ENCODE results near the gene EGR2.

The EGR2 gene

GRCh38 chr10:62815381-62816075 is 638 bp downstream of the EGR2 start:
- ATAC-seq (replicated peaks; ENCODE audit: extremely low read depth, poor library complexity, severe bottlenecking) (no peak), DNase-seq (ENCODE audit: low spot score in 2 of 2) (no peak)
- Mint-ChIP-seq H3K27ac (ENCODE audit: low read depth) (peak overlapping the region; percentile 88), H3K4me1 (peaks cover 68% of the 10 kb centered on the region), H3K4me3 (peak overlapping the region; percentile 87), H3K27me3 (peaks cover 52% of the 10 kb centered on the region), H3K9me3 (no peaks in the 10 kb centered on the region), H3K36me3 (ENCODE audit: insufficient read depth) (peaks cover 14% of the 10 kb centered on the region)

- Mint-ChIP-seq H3K36me3 (ENCODE audit: insufficient read depth) (peaks cover 14% of the 10 kb centered on the region), H3K4me3 (peak overlapping the region; percentile 87), H3K27me3 (peaks cover 46% of the 10 kb centered on the region), H3K9me3 (no peaks in the 10 kb centered on the region), H3K4me1 (peaks cover 71% of the 10 kb centered on the region), H3K27ac (ENCODE audit: low read depth) (peak overlapping the region; percentile 88)
- no peak for ATAC-seq (replicated peaks; ENCODE audit: extremely low read depth, poor library complexity, severe bottlenecking)
- no peak for DNase-seq (ENCODE audit: low spot score in 2 of 2)
These were observed 1.3 kb downstream of the EGR2 start for GRCh38 chr10:62814756-62815380.

- peaks cover 14% of the 10 kb centered on the region for H3K36me3 Mint-ChIP-seq (ENCODE audit: insufficient read depth)
- ATAC-seq (replicated peaks; ENCODE audit: extremely low read depth, poor library complexity, severe bottlenecking) (no peak), DNase-seq (ENCODE audit: low spot score in 2 of 2) (no peak)
These were observed 2.2 kb downstream of the EGR2 start for GRCh38 chr10:62813981-62814380.

GRCh38 chr10:62813453-62813852 is 2.7 kb downstream of the EGR2 start:
- no peak for ATAC-seq (replicated peaks; ENCODE audit: extremely low read depth, poor library complexity, severe bottlenecking)
- Mint-ChIP-seq H3K27ac (ENCODE audit: low read depth) (no peak overlapping the region), H3K4me1 (peaks cover 72% of the 10 kb centered on the region), H3K36me3 (ENCODE audit: insufficient read depth) (peaks cover 14% of the 10 kb centered on the region), H3K27me3 (peaks cover 36% of the 10 kb centered on the region), H3K4me3 (peak overlapping the region; percentile 87), H3K9me3 (no peaks in the 10 kb centered on the region)
- DNase-seq (ENCODE audit: low spot score in 2 of 2): no peak

More at GRCh38 chr10:62813981-62814380, 2.2 kb downstream of the EGR2 start:
- Mint-ChIP-seq H3K27me3 (peaks cover 37% of the 10 kb centered on the region), H3K9me3 (no peaks in the 10 kb centered on the region), H3K4me1 (peaks cover 71% of the 10 kb centered on the region), H3K4me3 (peak overlapping the region; percentile 87), H3K27ac (ENCODE audit: low read depth) (no peak overlapping the region)

- DNase-seq (ENCODE audit: low spot score in 2 of 2): no peak
- Mint-ChIP-seq H3K4me3 (no peak overlapping the region), H3K27ac (ENCODE audit: low read depth) (no peak overlapping the region), H3K4me1 (peaks cover 69% of the 10 kb centered on the region), H3K36me3 (ENCODE audit: insufficient read depth) (peaks cover 14% of the 10 kb centered on the region), H3K9me3 (no peaks in the 10 kb centered on the region), H3K27me3 (peaks cover 36% of the 10 kb centered on the region)
- ATAC-seq (replicated peaks; ENCODE audit: extremely low read depth, poor library complexity, severe bottlenecking): no peak
These were observed 3.3 kb downstream of the EGR2 start for GRCh38 chr10:62812672-62813439.

GRCh38 chr10:62811159-62811875 is 4.8 kb downstream of the EGR2 start:
- H3K27ac Mint-ChIP-seq (ENCODE audit: low read depth): peak overlapping the region; percentile 70

GRCh38 chr10:62810156-62810902 is 5.8 kb downstream of the EGR2 start:
- Mint-ChIP-seq H3K27me3 (peaks cover 24% of the 10 kb centered on the region), H3K4me3 (no peak overlapping the region), H3K4me1 (peaks cover 63% of the 10 kb centered on the region), H3K9me3 (no peaks in the 10 kb centered on the region), H3K36me3 (ENCODE audit: insufficient read depth) (peaks cover 4% of the 10 kb centered on the region), H3K27ac (ENCODE audit: low read depth) (no peak overlapping the region)
- ATAC-seq (replicated peaks; ENCODE audit: extremely low read depth, poor library complexity, severe bottlenecking) (no peak), DNase-seq (ENCODE audit: low spot score in 2 of 2) (no peak)

More at GRCh38 chr10:62811159-62811875, 4.8 kb downstream of the EGR2 start:
- Mint-ChIP-seq H3K4me1 (peaks cover 68% of the 10 kb centered on the region), H3K9me3 (no peaks in the 10 kb centered on the region), H3K36me3 (ENCODE audit: insufficient read depth) (peaks cover 8% of the 10 kb centered on the region), H3K27me3 (peaks cover 34% of the 10 kb centered on the region), H3K4me3 (no peak overlapping the region)
- ATAC-seq (replicated peaks; ENCODE audit: extremely low read depth, poor library complexity, severe bottlenecking) (no peak), DNase-seq (ENCODE audit: low spot score in 2 of 2) (no peak)

GRCh38 chr10:62806251-62806650 is 9.9 kb downstream of the EGR2 start:
- DNase-seq (ENCODE audit: low spot score in 2 of 2) (no peak), ATAC-seq (replicated peaks; ENCODE audit: extremely low read depth, poor library complexity, severe bottlenecking) (no peak)
- peak overlapping the region; percentile 96 for H3K4me3 Mint-ChIP-seq
- peaks cover 11% of the 10 kb centered on the region for H3K36me3 Mint-ChIP-seq (ENCODE audit: insufficient read depth)
- peak overlapping the region; percentile 19 for H3K27ac Mint-ChIP-seq (ENCODE audit: low read depth)
- H3K4me1 Mint-ChIP-seq: peaks cover 40% of the 10 kb centered on the region
- no peaks in the 10 kb centered on the region for H3K27me3 Mint-ChIP-seq
- H3K9me3 Mint-ChIP-seq: no peaks in the 10 kb centered on the region

- Mint-ChIP-seq H3K27me3 (no peaks in the 10 kb centered on the region), H3K4me3 (peak overlapping the region; percentile 96), H3K4me1 (peaks cover 34% of the 10 kb centered on the region), H3K36me3 (ENCODE audit: insufficient read depth) (peaks cover 11% of the 10 kb centered on the region), H3K9me3 (no peaks in the 10 kb centered on the region), H3K27ac (ENCODE audit: low read depth) (peak overlapping the region; percentile 99)
- DNase-seq (ENCODE audit: low spot score in 2 of 2) (no peak), ATAC-seq (replicated peaks; ENCODE audit: extremely low read depth, poor library complexity, severe bottlenecking) (peak; percentile 5)
These were observed 10.7 kb downstream of the EGR2 start for GRCh38 chr10:62805231-62806099.

- H3K4me3 Mint-ChIP-seq: peak within 1 kb of the TSS; percentile 96
- H3K9me3 Mint-ChIP-seq: no peaks in the 10 kb centered on the region
- H3K27ac Mint-ChIP-seq (ENCODE audit: low read depth): peak within 1 kb of the TSS; percentile 99
- no peaks in the 10 kb centered on the region for H3K27me3 Mint-ChIP-seq
- peaks cover 11% of the 10 kb centered on the region for H3K36me3 Mint-ChIP-seq (ENCODE audit: insufficient read depth)
- peak; percentile 88 for ATAC-seq (replicated peaks; ENCODE audit: extremely low read depth, poor library complexity, severe bottlenecking)
- peaks cover 32% of the 10 kb centered on the region for H3K4me1 Mint-ChIP-seq
- peak; percentile 66 to 68 for DNase-seq (ENCODE audit: low spot score in 2 of 2)
These were observed 11.6 kb downstream of the EGR2 start, which contains the start of gene ADO for GRCh38 chr10:62804356-62805230. Gene ADO (plus strand): TSS chr10:62804720. CDS start chr10:62805060, 340 bp downstream.

Measured in central memory CD8-positive, alpha-beta T cell (primary cell).